ENCODE measurements around the gene HOXA5. TPM values are rescaled to one million over a fixed set of nuclear protein-coding genes. Genes with fewer than 3 reads are reported as not detected.

HOXA5 gene
- total and polyA plus RNA-seq, 2 of the 8 experiments (the other 6 are each of a cell fraction or from before 2014, with no cell fraction given), result not detected

- H2AFZ ChIP-seq (ENCODE audit: low read length), result no peak overlapping the region
- H4K20me1 ChIP-seq (replicated peaks in 1 of 2; ENCODE audit: control insufficient read depth in 1 of 2, insufficient read depth in 2 of 2, low read length in 2 of 2), result peaks cover 20 to 30% of the 10 kb centered on the region in 2 experiments
- H2BK15ac ChIP-seq (ENCODE audit: low read length), result no peak overlapping the region
- H2BK120ac ChIP-seq (replicated peaks; ENCODE audit: low read depth, low read length), result no peak overlapping the region
- ChIA-PET CTCF (ENCODE audit: partially characterized antibody) (interaction anchor here (1.0 kb wide), 1 partner anchor 18 kb away, joined by 3 read pairs; no protein-coding TSS in a partner anchor), POLR2A (ENCODE audit: partially characterized antibody) (no interaction called here)
- DNase-seq (ENCODE audit: low read depth in 1 of 2, low spot score in 2 of 2) (no peak), FAIRE-seq (no peak)
- TF ChIP-seq ASH2L (IDR thresholded peaks at IDR 0.05; ENCODE audit: low read length) (no peak), POLR2A (IDR thresholded peaks at IDR 0.05; ENCODE audit: control extremely low read depth in 1 of 2, low read depth in 2 of 2, low read length in 2 of 2) (no peak)
- H3K4me1 ChIP-seq (replicated peaks in 1 of 4; ENCODE audit: control insufficient read depth in 3 of 4, insufficient read depth in 4 of 4, low read length in 3 of 4), result peaks cover 0 to 3% (median under 1%) of the 10 kb centered on the region in 4 experiments; a peak in 3 of 7 replicates
- H3K4me2 ChIP-seq (ENCODE audit: insufficient read depth in 1 of 2, low read depth in 2 of 2, low read length in 2 of 2), result no peak overlapping the region
- no peak overlapping the region for H3K23ac ChIP-seq (ENCODE audit: insufficient read length)
- no peak overlapping the region for H3K9ac ChIP-seq (replicated peaks in 1 of 4; ENCODE audit: extremely low read depth in 1 of 4, low read depth in 3 of 4, low read length in 3 of 4)
- no peaks in the 10 kb centered on the region for H3K79me1 ChIP-seq (ENCODE audit: low read depth, low read length)
- no peak overlapping the region for H3K18ac ChIP-seq (ENCODE audit: extremely low read depth, low read length)
- H3K14ac ChIP-seq (ENCODE audit: insufficient read length), result no peak overlapping the region
- H2BK20ac ChIP-seq (ENCODE audit: low read length), result no peak overlapping the region
- H3K36me3 ChIP-seq (ENCODE audit: control insufficient read depth in 2 of 4, insufficient read depth in 4 of 4, low read length in 3 of 4), result peaks cover 0 to 8% (median 0%) of the 10 kb centered on the region in 4 experiments; a peak in 1 of 8 replicates
- no peak overlapping the region for H3K4me3 ChIP-seq (ENCODE audit: extremely low read depth in 1 of 4, insufficient read depth in 2 of 4, low read depth in 3 of 4, low read length in 4 of 4)
- H2BK5ac ChIP-seq (ENCODE audit: low read depth, low read length), result no peak overlapping the region
- H3K56ac ChIP-seq (replicated peaks; ENCODE audit: insufficient read length, low read depth, low read length), result no peak overlapping the region
- no peak overlapping the region for H3K27ac ChIP-seq (ENCODE audit: low read depth, low read length)
- H2BK12ac ChIP-seq (ENCODE audit: low read depth, low read length), result no peak overlapping the region
- no peaks in the 10 kb centered on the region for H3K79me2 ChIP-seq (ENCODE audit: control insufficient read depth in 1 of 2, insufficient read depth in 2 of 2, low read length in 2 of 2)
- no peak overlapping the region for H4K5ac ChIP-seq (ENCODE audit: insufficient read length, low read depth, low read length)
- H3K27me3 ChIP-seq (replicated peaks in 1 of 4; ENCODE audit: control insufficient read depth in 3 of 4, extremely low read depth in 1 of 4, insufficient read depth in 3 of 4, low read length in 3 of 4), result peaks cover 99 to 100% (median 100%) of the 10 kb centered on the region in 4 experiments
- peaks cover 2% of the 10 kb centered on the region; the same call in 1 of the 2 replicates for H3K23me2 ChIP-seq (ENCODE audit: low read depth, low read length)
- no peak overlapping the region for H2AK5ac ChIP-seq (ENCODE audit: low read depth, low read length)
- WGBS, 2 experiments (ENCODE audit: extremely low coverage in 1 of 2, insufficient coverage in 1 of 2, insufficient read length in 1 of 2, insufficient replicate concordance in 2 of 2, low coverage in 1 of 2, low lambda C conversion rate in 2 of 2, missing lambda C conversion rate in 1 of 2), result 26% methylated on average over 5 of the region's 5 CpGs; no CpG with 5 or more reads in 1 of the 2 experiments
- peaks cover 0 to 4% of the 10 kb centered on the region in 2 experiments; a peak in 1 of 4 replicates for H3K9me3 ChIP-seq (ENCODE audit: insufficient read depth in 2 of 2, low read depth in 1 of 2, low read length in 1 of 2)
- no peak overlapping the region for H3K4ac ChIP-seq (replicated peaks; ENCODE audit: insufficient read length, low read depth, low read length)
- no peak overlapping the region for H4K8ac ChIP-seq (ENCODE audit: extremely low read depth, insufficient read depth, low read length)
- H4K91ac ChIP-seq (replicated peaks; ENCODE audit: insufficient read length, low read length), result no peak overlapping the region
These were observed 17.5 kb downstream of the HOXA5 start for GRCh38 chr7:27125986-27126394.
